ENCODE results near the gene MRM2.

Gene MRM2

DNA sequence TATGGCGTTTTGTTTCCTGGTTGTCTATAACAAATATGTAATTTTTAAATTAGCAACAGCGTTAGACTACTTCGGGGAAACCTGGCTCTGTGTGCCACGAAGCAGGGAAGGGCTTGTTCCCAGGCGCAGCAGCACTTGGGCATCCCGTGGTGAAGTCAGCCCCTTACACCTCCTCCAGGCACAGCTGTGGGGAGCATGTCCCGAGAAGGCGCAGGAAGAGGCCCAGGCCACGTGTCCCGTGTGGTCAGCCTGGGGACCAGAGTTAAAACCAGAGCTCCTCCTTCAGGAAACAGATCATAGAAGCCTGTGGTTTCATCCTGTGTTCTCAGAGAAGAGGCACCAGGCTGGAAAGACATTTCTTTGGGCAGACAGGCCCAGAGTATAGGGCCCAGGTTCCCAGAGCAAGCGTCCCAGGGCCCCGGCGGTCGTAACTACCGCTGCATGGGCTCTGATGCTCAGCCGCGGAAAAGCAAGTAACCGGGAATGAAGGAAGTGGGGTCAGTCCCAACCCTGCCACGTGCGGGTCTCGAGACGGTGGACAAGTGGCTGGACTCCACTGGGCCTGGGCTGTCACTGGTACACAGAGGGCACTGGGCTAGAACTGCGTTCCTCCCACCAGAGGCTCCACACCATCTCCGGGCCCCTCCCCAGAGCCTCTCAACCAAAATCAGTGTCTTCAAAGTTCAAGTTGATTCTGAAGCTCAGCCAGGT lies 7.1 kb upstream of the MRM2 start:
- DNase-seq = no peak

DNA sequence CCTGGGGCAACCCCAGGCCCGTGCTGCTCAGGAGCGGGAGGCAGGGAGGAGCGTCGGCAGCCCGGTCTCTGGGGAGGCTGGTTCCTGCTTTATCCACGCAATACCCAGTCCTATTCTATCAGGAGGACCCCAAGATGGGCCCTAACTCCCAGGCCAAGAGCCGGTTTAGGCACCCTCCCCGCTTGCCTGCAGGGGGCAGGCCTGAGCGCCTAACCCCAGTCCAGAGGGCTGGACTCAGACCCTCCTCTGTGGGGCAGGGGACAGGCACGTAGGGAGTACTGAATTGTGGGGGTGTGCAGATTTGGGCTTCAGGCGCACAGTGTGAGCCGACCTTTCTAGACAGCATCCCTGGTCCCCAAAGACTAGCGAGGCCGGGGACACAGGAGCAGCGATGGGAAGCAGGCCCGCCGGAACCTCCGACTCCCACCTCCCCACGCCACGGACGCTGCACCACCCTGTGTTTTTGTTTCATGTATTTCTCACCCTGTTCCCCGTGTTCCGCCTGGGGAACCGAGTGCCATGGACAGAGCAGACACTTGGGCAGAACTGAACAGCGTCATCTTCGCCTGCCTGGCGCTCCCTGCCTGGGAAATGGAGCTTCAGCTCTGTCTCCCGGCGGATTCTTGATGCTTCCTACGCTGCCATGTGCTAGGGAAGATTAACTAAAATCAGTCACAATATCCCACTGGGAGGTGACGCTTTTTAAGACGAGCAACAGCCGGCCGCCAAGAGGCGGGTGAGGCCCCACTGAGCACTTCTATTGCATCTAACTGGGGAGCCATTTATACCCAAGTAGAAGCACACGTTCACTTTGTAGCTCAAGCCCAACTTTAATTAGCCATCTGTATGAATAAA lies 5.4 kb upstream of the MRM2 start:
- DNase-seq = peak; percentile 39

DNA sequence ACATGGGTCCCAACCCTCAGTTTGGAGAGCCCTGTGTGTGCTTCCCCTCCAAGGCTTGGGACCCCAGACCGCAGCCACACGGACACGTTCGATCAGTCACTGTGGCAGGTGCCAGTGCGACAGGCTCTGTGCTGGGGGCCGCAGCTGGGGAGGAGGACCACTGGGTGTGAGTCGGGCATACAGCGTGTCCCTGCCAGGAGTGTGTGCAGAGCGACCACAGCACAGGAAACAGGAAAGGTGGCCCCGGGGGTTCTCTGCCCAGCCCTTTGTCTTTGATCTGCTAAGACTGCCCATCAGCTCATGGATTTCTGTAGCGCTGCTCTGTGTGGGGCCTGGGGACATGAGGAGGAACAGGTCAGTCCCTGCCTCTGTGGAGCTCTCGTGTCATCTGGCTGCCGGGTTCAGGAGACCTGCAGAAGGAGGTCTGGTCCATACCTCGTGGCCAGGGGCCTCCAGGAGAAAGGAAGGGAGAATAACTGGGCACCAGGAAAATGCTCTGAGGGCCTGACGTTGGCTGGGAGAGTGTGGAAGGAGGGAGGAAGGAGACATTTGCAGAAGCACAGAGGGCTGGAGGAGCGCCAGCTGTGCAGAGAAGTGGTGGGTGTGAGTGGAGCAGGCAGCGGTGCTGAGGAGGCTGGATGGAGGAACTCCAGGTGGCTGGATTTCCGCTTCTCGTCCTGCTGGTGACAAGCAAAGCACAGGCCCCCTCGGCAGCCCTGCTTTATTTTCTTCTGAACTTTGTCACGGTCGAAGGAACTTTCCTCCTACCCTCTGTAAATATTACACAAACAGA lies 4.1 kb upstream of the MRM2 start:
- DNase-seq = peak; percentile 31

DNA sequence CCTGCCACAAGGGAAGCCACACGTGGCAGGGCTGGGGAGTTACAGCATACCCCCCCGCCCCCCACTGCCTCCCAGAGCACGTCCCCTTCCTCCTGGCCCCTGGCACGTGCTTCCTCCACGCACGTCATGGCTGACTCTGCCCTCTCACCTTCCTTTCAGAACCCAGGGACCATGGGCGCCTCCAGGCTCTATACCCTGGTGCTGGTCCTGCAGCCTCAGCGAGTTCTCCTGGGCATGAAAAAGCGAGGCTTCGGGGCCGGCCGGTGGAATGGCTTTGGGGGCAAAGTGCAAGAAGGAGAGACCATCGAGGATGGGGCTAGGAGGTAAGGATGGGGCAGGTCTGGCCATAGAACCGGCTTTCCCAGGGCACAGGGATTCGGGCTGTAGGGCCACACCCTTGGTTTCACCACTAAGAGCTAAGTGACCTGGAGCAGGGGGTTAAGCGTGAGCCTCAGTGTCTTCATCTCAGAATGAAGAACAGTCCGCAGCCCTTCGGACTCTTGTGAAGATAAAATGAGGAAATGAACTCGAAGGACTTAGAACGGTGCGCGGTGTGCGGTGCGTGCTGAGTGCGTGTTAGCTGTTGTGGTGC lies 2.5 kb upstream of the MRM2 start:
- no peak for DNase-seq

DNA sequence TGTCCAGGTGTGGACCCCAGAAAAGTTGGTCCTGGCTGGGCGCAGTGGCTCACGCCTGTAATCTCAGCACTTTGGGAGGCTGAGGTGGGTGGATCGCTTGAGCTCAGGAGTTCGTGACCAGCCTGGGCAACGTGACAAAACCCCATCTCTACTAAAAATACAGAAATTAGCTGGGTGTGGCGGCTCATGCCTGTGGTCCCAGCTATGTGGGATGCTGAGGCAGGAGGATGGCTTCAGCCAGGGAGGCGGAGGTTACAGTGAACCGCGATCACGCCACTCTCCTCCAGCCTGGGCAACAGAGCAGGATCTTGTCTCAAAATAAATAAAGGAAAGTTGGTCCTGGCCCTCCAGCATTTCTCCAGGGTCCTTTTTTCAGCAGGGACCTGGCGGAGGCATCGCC lies 1.5 kb upstream of the MRM2 start:
- DNase-seq = no peak

DNA sequence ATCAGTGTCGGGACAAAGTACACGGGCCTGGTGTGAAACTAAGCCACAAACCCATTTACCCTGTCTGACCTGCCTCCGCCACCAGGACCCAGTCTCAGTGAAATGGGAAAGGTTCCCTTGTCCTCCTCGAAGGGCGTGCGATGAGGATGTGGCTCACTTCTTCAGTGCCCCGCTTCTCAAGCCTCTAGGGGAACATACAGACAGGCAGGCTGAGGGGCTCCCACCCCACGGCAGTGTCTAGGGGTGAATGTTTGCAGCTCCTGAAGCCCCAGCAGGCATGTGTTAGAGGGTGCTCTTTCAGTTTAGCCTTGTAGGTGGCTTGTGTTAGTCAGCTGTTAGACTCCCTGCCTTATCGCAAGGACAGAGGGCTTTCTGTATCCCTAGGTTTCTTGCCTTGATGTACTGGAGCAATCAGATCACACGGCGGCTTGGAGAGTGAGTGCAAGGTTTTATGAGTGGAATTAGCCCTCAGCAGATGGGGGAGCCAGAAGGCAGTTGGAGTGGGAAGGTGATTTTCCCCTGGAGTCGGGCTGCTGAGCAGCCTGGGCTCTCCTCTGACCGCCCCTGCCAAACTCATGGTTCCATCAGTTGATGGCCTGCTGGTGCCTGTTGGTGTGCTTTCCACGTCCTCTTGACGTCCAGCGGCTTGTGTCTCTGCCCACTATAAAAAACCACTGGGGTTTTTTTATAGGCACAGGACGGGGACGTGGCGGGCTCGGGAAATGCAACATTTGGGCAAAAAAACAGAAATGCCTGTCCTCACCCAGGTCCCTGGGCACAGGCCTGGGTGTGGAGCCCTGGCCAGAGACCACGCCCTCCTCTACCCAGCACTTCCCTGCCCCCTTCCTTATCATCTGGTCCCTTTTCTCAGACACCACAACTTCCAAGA lies 780 bp upstream of the MRM2 start:
- no peak for DNase-seq

DNA sequence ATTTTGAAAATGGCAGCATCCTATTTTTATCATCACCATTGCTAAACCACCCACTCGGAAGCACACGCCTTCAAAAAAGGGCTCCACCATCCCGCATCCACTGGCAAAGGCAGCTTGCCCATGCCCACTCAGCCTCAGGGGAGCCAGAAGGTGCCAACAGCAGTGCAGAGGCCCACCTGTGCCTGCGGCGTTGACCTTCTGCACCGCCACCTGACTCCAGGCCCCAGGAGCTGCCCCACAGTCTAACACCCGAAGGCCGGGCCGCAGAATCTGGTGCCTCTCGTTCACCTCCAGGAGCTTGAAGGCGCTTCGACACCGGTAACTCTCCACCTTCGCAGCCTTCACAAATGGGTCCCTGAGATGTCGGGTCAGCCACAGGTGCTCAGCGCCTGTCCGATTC lies 2.8 kb downstream of the MRM2 start:
- DNase-seq = no peak

DNA sequence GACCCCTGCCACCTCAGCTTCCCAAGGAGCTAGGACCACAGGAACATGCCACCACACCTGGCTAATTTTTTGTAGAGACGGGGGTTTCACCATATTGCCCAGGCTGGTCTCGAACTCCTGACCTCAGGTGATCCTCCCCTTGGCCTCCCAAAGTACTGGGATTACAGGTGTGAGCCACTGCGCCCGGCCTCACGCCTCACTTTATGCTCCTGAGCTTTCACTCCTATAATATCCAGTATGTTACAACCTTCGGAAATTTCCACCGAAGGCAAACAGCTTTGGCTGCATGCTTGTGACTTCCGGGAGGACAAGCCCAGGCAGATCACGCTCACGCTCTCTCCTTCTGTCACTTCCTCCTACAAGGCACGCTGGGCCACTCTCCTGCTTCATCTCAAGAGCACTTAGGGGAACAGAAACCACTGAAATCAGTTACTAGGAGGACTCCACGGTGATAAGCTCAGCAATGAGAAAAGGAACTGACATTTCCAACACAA lies 4.8 kb downstream of the MRM2 start:
- DNase-seq = no peak

DNA sequence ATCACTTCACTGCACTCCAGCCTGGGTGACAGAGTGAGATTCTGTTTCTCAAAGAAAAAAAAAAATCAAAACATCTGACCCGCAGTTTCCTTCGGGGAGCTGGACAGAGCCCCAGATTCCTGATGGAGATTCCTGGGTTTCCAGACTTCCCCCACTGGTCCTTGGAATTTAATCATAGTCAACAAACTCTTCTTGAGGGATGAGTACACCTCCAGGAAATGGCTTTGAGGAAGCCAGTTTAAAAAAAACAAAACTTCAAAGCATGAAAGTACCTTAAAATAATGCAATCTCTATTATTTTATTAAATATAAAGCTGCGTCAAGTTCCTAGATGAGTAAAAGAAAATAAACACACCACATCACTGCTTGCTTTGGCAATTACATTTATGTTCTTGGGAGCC lies 8.1 kb downstream of the MRM2 start:
- no peak for DNase-seq

DNA sequence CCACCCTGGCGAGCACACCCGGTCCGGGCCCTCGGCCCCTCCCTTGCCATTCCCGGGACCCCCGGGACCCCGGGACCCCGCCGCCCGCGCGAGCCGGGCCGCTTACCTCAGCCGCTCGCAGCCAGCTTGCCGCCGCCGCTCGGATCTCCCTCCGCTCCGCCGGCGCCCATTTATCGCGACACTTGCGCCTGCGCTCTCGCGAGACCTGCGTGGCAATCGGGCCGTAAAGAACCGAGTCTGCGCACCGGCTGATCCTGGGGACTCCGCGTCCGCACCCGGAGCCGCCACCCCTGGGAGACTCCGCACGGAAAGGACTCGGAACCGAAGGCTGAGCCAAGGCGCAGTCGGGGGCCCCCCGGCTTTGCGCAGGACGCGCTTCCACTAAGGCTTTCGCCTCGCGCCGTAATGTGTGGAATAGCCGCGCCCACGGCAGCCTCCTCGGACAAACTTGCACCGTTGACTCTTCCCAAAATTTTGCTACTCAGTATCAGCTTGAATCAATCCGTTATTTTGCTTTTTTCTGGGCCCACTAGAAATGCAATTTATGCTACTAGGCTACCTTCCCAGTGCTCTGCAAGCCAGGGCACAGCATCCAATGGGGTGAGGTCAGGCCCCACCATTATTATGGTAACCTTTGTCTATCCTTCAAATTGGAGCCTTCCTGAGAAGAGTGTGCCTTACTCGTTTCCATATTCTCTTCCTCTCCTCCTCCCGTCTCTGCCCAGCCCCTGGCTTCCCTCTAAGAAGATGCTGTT lies 9.1 kb downstream of the MRM2 start, which contains the start of gene MAD1L1:
MAD1L1 (minus strand) TSS at position 180 of the 755 bp plus-strand sequence. CDS start 2,812 bp downstream, outside the sequence.
- peak; percentile 93 for DNase-seq

DNA sequence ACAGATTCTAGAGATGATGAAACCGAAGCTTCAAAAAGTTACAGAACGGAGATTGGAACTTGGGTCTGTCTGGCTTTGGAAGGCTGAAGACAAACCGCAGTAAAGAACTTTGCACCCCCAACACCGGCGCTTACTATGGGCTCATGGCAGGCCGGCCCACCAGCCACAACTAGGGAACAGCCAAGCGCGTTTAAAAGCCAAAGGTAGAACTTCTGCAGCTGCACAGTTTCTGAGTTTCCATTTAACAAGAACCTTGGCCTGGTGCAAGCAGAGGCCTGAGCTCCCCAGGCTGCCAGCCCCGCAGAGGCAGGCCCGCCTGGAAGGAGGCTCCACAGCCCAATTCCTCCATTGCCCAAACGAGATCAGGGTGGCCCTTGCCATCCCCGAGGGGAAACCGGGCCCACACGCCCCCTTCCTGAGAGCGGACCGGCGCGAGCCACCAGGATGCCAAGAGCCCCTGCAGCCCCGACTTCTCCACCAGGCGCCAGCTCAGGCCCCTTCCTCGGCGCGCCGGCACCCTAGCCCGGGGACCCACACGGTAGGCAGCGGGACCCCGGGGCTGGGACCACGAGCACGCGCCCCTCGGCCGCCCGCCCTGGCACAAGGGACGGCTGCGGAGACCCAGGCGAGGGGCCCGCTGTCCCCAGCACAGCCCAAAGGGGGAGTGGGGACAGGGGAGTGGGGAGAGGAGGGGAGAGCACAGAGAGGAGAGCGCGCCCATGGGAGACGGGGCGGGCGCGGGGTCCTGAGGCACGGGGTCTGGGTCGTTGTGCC lies 9.8 kb downstream of the MRM2 start:
- DNase-seq = peak; percentile 84

DNA sequence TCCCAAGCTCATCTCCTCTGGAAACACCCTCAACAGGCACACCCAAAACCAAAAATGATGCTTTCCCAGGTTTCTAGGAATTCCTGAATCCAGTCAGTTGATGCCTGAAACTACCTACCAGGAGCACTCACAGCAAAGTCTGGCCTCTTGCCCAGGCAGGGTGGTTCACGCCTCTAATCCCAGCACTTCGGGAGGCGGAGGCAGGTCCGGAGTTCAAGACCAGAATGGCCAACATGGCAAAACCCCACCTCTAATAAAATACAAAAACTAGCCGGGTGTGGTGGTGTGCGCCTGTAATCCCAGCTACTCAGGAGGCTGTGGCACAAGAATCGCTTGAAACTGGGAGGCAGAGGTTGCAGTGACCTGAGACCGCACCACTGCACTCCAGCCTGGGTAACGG lies 11.1 kb downstream of the MRM2 start:
- DNase-seq = no peak

DNA sequence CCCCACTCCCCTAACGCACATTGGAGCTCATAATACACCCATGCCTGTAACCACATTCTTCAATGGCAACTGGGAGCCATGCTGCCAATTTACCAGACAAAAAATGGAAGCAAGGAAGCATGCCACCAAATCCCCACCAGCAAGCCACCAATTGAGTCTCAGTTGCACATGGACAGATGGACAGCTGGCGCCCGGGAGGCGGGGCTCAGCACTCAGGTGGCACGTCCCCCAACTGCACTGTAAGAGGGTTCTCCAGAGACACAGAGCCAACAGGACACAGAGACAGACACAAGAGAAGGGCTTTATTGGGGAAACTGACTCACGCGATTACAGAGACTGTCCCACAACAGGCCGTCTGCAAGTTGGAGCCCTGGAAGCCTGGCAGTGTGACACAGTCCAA lies 11.8 kb downstream of the MRM2 start:
- DNase-seq = no peak

DNA sequence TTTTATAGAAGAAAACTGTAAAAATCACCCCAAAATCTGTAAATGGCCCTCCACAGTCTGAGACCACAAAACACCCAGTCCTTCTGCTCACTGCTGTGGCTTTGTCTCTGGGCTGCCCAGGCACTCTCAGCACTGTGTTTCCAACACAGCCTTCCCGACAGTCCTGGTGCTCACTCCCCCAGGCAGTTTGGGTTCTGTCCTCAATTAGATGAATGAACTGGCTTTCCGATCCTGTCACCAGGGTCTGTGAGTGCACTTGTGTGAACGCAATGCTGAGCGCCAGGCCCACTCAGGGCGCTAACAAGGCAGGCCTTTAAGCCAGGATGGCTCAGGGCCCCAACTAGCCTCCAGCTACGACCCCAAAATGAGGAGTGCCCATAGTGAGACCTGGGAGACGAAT lies 12.5 kb downstream of the MRM2 start:
- DNase-seq = no peak

DNA sequence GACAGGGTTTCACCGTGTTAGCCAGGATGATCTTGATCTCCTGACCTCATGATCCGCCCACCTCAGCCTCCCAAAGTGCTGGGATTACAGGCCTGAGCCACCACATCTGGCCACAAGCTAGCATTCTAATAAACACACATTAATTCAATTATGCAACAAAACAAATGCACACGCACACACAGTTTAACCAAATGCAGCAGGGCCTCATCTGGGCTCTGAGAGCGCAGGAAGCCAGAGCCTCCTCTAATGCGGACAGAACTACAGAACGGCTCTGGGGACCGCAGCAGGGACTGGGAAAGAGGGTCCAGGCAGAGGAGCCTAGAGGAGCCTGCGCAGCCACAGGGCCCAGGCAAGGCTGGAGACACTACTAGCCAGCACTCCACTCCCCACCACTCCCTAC lies 13.1 kb downstream of the MRM2 start:
- DNase-seq = no peak

DNA sequence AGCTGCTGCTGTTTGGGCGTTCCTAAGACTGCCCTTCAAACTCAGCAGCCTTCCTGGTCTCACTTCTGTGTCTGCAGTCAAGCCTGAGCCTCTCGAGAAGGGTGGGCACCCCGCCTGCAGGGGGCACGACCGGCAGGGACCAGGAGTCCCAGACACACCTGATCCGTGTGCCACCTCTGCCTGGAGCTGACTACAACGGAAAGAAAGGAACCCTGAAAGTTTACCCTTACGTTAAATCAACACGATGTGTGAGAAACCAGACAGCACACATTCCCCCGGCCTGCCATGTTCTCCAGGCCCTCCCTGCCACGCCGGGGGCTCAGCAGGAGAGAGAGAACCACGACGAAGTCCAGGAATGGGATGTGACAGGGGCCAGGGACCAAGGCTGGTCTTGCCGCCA lies 14.3 kb downstream of the MRM2 start:
- no peak for DNase-seq

DNA sequence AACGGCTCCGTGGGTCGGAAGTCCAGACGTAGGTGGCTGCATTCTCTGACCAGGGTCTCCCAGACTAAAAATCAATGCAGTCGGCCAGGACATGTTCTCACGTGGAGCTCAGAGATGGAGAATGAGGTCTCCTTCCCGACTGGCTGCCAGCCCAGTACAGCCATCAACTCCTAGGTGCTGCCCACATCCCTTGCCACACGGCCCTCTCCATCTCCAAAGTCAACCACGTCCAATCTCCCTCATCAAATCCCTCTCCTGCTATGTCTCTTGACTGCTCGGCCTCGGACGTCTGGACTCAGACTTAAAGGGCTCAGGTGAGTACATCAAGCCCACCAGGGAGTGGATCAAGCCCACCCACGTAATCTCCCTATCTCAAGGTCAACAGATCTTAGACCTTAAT lies 16.2 kb downstream of the MRM2 start:
- DNase-seq = no peak

DNA sequence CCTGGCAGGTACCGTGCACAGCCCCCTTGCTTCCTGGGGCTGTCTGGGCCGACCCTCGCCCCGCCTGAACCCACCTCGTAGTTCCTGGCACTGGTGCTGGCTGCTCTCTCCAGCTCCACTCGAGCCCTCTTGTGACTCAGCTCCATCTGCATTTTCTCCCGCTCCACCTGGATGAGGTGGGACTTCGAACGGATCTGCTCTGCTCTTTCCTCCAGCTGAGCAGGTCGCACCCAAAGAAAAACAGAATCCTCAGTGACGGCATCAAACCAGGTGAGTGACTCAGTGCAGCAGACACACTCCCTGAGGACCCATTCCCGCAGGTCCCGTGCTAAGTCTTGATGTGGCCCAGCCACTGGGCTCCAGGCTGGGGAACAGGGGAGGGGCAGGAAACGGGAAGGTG lies 16.7 kb downstream of the MRM2 start:
- no peak for DNase-seq

DNA sequence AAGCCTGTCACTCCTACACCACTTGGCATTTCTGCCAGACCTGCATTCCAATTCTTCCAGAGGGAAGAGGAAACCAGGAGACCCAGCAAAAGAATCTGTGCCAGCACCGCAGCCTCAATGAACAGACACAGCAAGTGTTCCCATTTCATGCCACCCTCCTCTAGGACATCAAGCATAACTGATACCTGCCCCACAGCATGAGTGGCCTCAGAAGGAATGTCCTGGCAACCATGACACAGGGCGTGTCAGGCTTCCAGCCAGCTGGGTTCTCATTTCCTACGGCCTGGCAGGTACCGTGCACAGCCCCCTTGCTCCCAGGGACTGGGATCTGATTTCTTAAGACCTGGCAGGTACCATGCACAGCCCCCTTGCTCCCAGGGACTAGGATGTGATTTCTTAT lies 17.1 kb downstream of the MRM2 start:
- DNase-seq = no peak

DNA sequence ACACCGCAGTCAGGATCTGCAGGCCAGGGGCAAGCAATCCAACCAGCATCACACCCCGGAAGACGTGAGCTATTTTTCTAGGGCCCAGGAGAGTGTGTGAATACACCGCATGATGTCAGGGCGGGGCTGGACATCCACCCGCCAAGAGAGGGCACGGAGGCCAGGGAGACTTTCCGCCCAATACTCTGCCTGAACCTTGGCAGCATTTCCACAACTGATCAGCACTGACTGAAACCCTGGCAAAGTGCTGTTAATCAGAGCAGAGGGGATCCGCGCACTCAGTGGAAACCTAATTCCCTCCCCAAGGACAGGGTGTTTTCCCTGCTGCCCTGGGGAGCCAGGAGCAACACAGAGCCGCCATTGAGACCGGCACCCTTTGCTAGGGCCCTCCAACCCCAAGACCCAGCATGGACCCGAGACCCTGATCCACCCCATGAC lies 17.5 kb downstream of the MRM2 start:
- no peak for DNase-seq

All from right kidney (tissue), 1 donor.